ENCODE data around the gene NUP62.

NUP62 gene

GRCh38 chr19:49881186-49881585 lies 48.1 kb downstream of the NUP62 start:
- in situ Hi-C loops (cut with HindIII; ENCODE audit: low sequenced_read_pairs), result no loop called here
- no peak for TF ChIP-seq CTCF (IDR thresholded peaks at IDR 0.05; ENCODE audit: low read depth, low read length)
- DNase-seq (ENCODE audit: low read depth, low spot score), result no peak
- no peak overlapping the region for H3K4me3 ChIP-seq (ENCODE audit: low read depth, low read length)

- no peak for TF ChIP-seq CTCF (IDR thresholded peaks at IDR 0.05; ENCODE audit: low read depth, low read length)
Observed at GRCh38 chr19:49880162-49880869, 49.0 kb downstream of the NUP62 start.

DNA sequence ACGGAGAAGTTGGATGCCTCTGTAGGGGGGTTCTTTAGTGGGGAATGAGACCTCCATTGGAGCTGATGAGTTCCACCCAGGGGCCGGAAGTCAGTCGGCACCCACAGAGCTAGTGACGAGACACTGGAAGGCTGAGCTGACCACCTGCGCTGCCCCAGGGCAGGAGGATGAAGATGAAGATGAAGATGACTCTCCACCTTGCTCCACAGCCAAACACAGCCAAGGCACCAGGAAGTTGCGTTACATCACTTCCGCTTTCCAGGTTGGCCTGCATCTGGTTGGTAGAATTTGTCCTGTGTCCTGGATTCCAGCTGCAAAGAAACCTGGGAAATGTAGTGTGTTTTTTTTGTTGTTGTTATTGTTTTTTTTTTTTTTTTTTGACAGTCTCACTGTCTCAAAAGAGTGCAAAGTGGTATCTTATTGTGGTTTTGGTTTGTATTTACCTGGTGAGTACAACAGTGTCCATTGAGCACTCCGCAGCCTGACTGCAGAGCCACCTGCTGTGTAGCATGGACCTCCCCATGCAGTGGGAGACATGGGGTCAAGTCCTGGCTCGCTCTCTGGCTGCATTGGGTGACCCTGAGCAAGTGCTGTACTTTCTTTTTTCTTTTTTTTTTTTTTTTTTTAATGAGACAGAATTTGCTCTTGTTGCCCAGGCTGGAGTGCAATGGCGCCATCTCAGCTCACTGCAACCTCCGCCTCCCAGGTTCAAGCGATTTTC lies 49.9 kb downstream of the NUP62 start:
- DNase-seq (ENCODE audit: low read depth, low spot score), result no peak
- H3K4me3 ChIP-seq (ENCODE audit: low read depth, low read length), result no peak overlapping the region
- in situ Hi-C loops (cut with HindIII; ENCODE audit: low sequenced_read_pairs), result no loop called here
- no peak for TF ChIP-seq CTCF (IDR thresholded peaks at IDR 0.05; ENCODE audit: low read depth, low read length)

More at GRCh38 chr19:49880162-49880869, 49.0 kb downstream of the NUP62 start:
- no peak overlapping the region for H3K4me3 ChIP-seq (ENCODE audit: low read depth, low read length)
- in situ Hi-C loops (cut with HindIII; ENCODE audit: low sequenced_read_pairs), result no loop called here
- no peak for DNase-seq (ENCODE audit: low read depth, low spot score)

DNA sequence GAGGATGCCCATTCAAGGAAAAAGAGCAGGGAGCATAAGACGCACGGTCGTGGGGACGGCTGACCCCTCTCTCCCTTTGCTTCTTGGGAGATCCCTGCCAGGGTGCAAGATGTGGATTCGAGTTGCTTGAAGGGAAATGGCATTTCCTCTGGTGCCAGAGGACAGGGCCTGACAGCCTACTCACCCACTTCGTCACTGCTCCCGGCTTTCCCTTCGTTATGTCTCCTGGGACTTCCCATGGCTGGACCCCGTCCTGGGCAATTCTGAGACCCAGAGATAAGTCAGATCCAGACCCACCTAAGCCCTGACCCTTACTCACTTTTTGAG lies 50.6 kb downstream of the NUP62 start:
- no peak for DNase-seq (ENCODE audit: low read depth, low spot score)
- no peak for TF ChIP-seq CTCF (IDR thresholded peaks at IDR 0.05; ENCODE audit: low read depth, low read length)
- in situ Hi-C loops (cut with HindIII; ENCODE audit: low sequenced_read_pairs), result no loop called here
- H3K4me3 ChIP-seq (ENCODE audit: low read depth, low read length), result peak overlapping the region; percentile 100

DNA sequence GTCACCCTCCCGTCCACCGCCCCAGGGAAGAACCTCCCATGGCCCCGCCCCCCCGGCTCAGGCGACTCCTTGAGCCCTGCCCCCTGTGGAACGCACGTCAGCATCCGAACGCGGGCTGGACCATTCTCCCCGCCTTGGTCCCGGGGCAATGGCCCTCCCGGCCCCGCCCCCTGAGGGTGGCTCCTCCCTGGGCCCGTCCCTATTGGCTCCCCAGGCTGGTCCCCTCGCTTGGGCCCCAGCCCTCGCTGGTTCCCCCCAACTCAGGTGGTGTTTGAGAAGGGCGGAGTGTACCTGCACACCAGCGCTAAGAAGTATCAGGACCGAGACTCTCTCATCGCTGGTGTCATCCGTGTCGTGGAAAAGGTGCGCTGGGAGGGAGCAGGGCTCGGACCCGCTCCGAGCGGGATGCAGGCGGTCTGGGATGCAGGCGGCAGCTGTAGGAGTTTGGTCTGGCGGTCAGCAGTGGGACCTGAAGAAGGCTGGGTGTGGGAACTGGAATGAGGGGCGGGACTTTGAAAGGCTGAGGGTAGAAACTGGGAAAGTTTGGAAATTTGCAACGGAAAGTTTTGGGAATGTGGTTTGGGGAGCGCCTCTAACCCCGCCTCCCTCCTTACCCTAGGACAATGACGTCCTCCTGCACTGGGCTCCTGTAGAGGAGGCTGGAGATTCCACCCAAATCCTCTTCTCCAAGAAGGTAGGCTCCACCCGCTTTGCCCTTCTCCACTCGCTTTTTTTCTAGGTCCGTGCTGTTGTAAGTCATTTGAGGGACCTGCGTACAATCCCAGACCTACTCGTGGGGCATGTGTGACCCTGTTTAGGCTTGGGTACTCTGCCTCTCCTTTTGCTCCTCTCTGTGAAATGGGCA lies 51.2 kb downstream of the NUP62 start:
- DNase-seq (ENCODE audit: low read depth, low spot score), result peak; percentile 98
- H3K4me3 ChIP-seq (ENCODE audit: low read depth, low read length), result peak overlapping the region; percentile 100
- in situ Hi-C loops (cut with HindIII; ENCODE audit: low sequenced_read_pairs), result no loop called here
- no peak for TF ChIP-seq CTCF (IDR thresholded peaks at IDR 0.05; ENCODE audit: low read depth, low read length)

- H3K4me3 ChIP-seq (ENCODE audit: low read depth, low read length), result peak within 1 kb of the TSS; percentile 100
- in situ Hi-C loops (cut with HindIII; ENCODE audit: low sequenced_read_pairs), result no loop called here
- TF ChIP-seq CTCF (IDR thresholded peaks at IDR 0.05; ENCODE audit: low read depth, low read length), result no peak
- peak; percentile 100 for DNase-seq (ENCODE audit: low read depth, low spot score)
Observed at GRCh38 chr19:49877020-49877878, 52.1 kb downstream of the NUP62 start, which contains the start of the genes AKT1S1 and TBC1D17. Gene AKT1S1, minus strand, starts transcription at chr19:49877355. Its CDS starts 4,060 bp downstream, at chr19:49873295. Gene TBC1D17, plus strand, starts transcription at chr19:49877702. Its CDS starts 22 bp downstream, at chr19:49877724.

Measured in astrocyte of the spinal cord (primary cell).